ENCODE data around the gene PRXL2B. TPM values are rescaled to one million over a fixed set of nuclear protein-coding genes. Genes with fewer than 3 reads are reported as not detected.

PRXL2B gene
- total RNA-seq, 1 experiment from 2014 or later: 21.5 TPM

- peak; percentile 62 for DNase-seq (ENCODE audit: low read depth)
Observed at GRCh38 chr1:2585318-2586092, 1.1 kb upstream of the PRXL2B start.

DNA sequence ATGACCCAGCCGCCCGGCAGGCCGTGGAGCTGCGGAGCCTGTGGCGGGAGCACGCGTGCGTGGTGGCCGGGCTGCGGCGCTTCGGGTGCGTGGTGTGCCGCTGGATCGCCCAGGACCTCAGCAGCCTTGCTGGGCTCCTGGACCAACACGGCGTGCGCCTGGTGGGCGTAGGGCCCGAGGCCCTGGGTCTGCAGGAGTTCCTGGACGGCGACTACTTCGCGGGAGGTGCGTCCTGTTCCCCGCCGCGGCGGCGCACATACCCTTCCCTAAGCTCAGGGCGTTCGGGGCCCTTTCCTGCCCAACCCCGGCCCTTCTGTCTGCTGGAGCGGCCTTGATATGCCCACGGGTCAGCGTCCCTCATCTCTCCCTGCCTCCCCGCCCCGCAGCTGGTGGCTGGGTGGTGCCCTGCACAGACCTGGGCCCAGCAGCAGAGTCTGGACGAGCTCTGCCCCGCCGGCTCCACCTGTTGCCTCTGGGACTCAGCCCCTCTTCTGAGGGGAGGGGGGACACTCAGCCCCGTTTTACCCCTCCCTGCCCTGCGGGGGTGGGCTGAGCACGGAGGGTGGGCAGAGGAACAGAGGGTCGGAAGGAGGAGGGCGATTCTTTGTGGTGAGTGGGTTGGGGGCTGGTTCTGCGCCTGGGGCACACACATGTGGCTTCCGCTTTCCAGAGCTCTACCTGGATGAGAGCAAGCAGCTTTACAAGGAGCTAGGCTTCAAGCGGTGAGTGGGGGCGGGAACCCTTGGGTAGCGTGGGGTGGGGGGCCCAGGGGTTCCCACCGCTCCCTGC lies 688 bp downstream of the PRXL2B start:
- DNase-seq (ENCODE audit: low read depth): no peak

GRCh38 chr1:2587860-2588571 lies 1.4 kb downstream of the PRXL2B start:
- no peak for DNase-seq (ENCODE audit: low read depth)

DNA sequence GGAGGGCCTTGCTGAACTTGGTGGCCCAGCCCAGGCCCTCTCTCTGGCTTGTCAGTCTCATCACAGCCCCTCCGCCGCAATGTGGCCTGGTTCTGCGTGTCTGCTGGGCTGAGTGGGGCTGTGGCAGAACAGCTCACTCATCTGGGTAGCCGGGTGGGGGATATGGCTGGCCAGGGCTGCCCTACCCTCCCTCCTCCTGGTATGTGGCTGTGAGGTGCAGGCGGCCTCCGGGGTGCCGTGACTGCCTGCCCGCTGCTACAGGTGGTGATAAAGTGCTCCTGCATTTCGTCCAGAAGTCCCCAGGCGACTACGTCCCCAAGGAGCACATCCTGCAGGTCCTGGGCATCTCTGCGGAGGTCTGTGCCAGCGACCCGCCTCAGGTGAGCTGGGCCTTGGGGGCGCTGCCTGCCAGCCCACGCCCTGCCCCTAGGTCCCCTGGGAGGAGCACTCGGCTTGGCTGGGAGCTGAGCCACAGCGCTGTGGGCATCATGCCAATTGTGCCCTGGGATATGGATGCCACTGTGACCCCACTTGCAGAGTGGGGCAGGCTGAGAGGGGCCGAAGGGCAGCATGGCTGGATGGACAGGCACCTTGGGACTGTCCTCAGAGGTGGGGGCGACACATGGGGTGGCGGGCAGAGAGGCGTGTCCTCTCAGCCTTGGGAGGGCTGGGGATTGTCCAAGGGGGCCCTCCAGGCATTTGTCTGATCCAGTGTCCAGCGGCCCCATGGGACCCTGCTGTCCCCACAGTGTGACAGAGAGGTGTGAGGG lies 2.3 kb downstream of the PRXL2B start:
- no peak for DNase-seq (ENCODE audit: low read depth)

- no peak for DNase-seq (ENCODE audit: low read depth)
Observed at GRCh38 chr1:2589431-2590232, 3.1 kb downstream of the PRXL2B start.

DNA sequence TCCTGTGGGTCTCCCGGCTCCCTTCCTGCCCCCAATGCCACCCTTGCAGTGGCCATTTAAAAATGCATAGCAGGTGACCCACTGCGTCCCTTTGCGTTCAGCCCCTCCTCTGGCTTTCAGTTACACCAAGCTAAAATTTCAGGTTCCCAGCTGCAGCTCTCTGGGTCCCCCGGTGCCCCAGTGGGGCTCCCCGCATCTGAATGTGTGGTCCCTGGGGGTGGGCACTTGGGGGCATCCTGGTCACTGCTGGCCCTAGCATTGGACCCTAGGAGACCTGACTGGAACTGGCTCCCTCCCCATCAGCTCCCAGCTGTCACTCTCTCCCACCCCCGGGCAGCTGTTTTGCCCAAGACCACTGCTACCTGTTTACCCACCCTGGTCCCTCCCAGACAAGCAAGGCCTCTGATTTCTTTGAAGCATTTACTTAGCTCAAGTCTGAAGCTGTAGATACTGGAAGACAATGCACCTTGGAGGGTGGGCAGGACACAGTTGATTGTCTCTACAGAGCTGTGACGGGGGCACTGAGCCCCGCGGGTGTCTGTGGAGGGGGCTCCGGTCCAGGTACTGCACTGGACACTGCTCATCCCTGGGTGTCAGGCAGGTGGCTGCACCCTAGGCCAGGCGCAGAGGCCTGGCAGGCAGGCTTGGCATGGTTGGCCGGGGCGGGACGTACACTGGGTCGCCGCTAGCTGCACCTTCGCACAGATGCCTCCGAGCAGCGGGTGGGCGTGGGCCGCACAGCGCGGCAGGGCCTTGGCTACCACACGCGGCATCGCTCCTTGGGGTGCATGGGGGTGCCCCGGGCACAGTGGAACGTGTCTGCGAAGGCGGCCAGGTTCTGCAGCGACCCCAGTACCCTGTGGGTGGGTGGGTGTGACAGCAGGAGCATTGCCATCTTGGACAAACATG lies 3.9 kb downstream of the PRXL2B start:
- DNase-seq (ENCODE audit: low read depth): no peak

DNA sequence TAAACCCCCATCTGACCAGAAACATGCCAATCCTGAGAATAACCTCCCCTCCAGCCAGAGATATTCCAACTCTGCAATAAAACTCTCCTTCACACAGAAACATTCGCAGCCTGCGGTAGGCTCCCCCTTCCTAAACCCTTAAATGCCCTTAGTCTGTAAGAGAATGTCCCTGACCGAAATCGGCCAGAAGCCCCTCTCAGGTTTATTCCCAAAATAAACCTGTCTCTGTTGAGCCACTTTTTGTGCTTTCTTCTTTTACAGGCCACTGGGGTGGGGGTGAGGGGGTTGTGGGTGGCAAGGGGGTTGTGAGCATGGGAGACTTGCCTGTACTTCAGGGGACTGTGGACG lies 4.6 kb downstream of the PRXL2B start:
- DNase-seq (ENCODE audit: low read depth): no peak

- no peak for DNase-seq (ENCODE audit: low read depth)
Observed at GRCh38 chr1:2591581-2592261, 5.1 kb downstream of the PRXL2B start.

DNA sequence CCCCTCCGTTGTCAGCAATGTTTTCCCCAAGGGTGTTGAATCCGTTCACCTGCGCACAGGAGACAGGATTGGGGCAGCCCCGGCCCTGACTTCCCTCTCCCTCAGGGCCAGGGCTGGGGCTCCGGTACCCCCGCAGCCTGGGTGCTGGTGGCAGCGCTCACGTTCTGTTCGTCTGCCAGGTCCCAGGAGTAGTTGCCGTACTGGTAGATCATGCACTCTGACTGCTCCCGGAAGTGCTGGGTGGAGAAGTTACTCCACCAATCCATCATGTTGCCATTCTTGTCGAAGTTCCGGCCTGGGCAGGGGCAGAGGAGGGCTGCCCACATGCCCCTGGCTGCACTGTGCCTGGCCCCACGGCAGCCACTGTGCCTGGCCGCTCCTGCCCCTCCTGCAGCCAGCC lies 6.1 kb downstream of the PRXL2B start:
- no peak for DNase-seq (ENCODE audit: low read depth)

DNA sequence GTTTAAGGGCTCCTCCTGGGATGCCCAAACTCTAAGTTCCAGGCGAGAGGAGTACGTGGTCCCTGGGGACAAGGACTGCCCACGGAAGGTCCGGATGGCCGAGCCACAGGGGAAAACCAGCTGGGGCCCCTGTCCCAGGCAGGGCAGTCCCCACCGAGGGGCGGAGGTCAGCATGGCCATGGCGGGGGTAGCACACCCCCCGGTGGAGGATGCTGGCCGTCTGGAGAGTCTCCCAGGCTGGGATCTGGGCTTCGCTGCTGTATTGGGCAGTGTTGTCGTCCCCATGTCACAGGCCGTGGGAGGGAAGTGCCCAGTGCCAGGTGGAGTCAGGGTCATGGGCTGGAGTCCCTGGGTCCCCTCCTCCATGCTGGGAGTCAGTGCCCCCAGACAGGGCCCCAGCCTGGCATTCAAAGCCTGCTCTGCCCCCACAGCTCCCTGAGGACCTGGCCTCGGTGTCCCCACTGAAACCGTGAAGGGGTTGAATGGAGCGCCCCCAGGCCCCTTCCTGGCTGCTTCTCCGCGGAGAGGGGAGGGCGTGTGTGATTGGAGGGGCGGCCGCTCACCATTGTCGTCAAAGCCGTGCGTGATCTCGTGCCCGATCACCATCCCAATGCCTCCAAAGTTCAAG lies 6.8 kb downstream of the PRXL2B start:
- no peak for DNase-seq (ENCODE audit: low read depth)

GRCh38 chr1:2594001-2594640 lies 7.5 kb downstream of the PRXL2B start:
- DNase-seq (ENCODE audit: low read depth): peak; percentile 25

DNA sequence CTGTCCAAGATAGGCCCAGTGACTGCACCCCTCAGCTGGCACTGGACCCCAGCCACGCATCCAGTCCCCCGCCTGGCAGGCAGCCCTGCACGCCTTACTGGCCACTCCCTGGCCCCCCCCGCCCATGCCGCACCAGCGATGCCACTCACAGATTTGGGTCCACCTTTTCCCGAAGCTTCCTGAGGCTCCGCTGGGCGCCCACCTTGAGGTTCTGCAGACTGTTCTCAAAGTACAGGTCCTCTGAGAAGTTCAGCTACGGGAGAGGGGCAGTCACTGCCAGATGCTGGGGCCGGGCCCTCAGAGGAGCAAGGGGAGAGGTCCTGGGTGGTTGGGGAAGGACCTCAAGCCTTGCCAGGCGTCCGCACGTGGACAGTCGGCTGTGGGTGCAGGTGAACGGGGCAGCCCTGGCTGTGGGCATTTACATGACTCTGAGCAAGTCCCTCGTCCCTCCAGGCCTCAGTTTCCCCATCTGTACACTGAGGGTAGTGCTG lies 8.1 kb downstream of the PRXL2B start:
- DNase-seq (ENCODE audit: low read depth): no peak

DNA sequence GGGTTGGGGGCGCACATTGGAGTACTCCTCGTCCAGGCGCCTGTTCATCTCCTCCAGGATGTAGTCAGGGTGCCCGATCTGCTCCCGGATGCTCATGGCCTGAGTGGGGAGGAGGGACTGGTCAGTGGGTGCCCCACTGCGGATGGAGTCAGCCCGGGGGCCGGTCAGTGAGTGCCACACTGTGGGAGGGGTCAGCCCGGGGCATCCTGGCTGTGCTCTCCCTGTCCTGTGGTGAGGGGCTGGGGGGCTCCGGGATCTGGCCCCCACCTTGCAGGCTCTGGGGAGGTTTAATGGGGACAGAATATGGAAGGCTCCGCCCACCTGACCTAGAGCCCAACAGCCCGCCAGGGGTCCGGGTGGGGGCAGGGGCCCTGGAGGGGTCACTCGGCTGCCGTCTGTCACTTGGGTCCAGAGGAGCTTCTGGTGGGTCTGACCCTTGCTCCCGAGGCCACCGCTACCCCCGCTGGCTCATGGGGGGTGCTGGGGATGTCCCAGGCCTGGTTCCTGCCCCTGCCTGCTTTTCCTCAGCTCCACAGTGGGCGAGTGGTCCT lies 8.8 kb downstream of the PRXL2B start:
- no peak for DNase-seq (ENCODE audit: low read depth)

DNA sequence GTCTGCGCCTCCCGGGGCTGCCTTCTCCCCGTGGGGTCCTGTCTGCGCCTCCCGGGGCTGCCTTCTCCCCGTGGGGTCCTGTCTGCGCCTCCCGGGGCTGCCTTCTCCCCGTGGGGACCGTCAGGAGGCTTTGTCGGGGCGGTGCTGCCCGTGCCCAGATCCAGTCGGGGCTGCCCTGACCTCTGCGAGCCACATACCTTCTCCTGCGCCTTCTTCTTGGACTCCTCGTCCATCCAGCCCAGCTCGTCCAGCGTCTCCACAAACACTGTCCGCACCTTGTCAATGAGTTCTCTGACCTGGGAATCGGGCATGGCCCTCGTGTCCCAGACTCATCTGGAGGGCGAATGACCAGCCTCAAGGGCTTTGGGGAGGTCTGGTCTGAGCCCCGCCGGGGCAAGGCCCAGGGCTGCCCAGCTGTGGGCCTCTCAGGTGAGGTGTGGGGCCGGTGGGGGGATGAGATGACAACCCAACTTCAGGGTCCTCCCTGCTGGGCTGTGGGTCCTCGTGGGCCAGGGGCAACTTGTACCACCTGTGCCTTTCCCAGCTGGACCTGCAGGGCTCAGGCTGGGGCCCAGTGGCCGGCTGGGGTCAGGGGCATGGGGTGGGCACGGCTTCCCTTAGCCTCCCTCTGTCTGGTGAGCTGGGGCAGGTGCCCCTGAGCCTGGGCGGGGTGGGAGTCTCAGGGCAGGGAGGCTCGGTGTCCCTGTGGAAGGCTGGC lies 9.4 kb downstream of the PRXL2B start:
- no peak for DNase-seq (ENCODE audit: low read depth)

DNA sequence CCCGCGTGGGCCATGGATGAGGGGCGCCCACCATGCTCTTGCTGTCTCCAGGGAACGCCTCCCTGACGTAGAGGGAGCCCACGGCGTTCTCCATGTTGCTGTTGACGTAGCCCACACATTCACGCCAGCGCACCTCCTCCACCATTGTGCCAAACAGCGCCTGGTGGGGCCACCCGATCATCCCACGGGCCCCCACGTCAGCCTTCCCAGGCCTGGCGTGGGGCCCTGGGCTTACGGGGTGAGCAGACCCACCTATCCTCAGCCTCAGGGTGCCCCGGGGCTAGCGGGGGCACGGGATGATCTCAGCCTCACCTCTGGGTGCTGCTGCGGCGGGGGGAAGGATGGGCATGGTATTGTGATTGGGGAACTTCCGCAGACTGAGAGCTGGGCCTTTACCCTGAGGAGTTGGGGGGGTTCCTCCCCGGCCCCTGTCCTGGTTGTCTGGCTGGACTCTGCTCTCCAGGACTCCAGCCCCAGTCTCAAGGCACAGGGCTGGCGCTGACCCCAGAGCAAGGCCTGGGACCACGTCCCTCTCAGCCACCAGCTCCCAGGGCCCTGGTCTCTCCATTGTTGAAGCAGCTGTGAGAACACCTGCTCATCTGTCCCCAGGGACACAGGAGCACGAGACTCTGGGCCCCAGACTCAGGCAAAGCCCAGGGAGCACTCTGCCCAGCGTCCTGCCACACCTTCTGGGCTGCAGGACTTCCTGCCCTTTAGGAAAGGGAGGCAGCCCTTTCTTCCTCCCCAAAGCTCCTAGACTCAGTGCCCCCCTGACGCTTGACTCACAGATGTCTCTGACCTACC lies 10.2 kb downstream of the PRXL2B start:
- no peak for DNase-seq (ENCODE audit: low read depth)

Measured in RPMI7951 (cell line).